GM13977 (cell line): ENCODE data around the gene TMEM132C.

Source experiments
- DNase-seq: peaks from one replicate; pipeline ENCODE4 v3.0.0; 2012; ENCODE audit warnings: low spot score
- CTCF ChIP-seq: IDR thresholded peaks from 2 replicates; pipeline ENCODE4 v1.5.1; 2012; ENCODE audit warnings: mild to moderate bottlenecking, control low read depth; ENCODE audit not compliant: insufficient read depth; ENCODE audit errors: extremely low read depth, missing control alignments
- in situ Hi-C: fragments of 300-500 bp; cut with MboI; formaldehyde crosslinking; loops from one replicate; pipeline ENCODE4 v1.12.0; 2022; ENCODE audit warnings: low sequenced_read_pairs, low pct_unique_long_range_greater_than_20kb, mixed read lengths, inconsistent platforms; ENCODE audit not compliant: unreplicated experiment

Gene TMEM132C

DNA sequence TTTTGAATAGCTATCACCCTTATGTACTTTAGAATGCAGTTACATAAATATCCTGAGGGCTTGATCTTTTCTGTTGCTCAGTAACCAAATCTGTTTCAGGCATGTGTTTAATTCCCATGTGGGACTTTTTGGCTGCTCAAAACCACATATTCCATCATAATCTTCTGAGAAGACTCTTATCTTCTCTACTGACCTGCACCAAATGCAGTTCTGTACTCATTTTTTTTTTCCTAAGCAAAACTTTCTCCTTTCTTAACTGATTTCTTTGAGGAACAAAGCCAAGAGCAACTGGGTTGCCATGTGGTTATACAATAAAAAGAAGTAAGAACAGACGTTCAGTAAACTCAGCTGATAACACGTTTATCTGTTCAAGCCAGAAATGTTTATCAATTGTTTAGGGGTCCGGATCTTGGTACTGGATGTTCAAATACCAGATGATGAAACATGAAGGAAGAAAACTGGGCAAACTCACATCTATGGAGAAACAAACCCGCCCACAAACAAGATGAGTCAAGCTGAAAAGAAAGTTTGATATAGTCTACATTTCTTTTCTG lies 50.1 kb downstream of the TMEM132C start:
- no peak for TF ChIP-seq CTCF
- DNase-seq: no peak
- in situ Hi-C loops: no loop called here

- in situ Hi-C loops: no loop called here
- TF ChIP-seq CTCF: no peak
- no peak for DNase-seq
Measured at GRCh38 chr12:128318341-128318740, 51.4 kb downstream of the TMEM132C start.

DNA sequence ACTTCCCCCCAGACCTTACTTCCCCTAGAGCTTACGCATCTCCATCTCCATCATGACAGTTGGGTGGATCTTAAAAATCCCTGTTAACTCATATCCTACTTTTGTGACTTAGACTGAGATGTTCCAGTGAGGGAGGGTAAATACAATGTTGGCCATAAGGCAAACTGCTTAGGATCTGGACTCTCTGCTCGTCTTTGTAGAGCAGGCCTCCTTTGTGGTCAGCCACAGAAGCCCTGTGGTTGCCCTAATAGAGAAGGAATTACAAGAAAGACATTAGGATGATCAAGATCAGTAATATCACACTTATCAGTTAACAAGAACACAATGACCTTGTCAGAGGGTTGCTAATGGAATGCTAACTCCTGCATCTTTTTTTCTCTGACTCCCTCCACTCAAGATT lies 52.0 kb downstream of the TMEM132C start:
- in situ Hi-C loops: no loop called here
- no peak for DNase-seq
- TF ChIP-seq CTCF: no peak

DNA sequence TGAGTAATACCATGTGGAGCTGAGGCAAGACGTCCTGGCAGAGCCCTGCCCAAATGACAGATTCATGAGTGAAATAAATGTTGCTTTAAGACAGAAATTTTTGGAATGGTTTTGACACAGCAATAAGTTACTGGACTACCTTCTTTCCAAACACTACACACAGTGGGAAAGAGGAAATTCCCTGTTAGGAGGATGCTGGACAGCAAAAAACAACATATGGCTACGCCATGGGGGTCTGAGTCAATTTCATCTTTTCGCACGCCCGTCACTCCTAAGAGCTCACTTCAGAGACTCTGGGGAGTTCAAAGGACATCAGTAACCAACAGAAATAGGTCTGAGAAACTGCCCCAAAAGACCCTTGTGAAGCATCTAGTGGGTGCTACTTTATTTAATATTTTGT lies 55.4 kb downstream of the TMEM132C start:
- no peak for TF ChIP-seq CTCF
- in situ Hi-C loops: no loop called here
- DNase-seq: no peak

DNA sequence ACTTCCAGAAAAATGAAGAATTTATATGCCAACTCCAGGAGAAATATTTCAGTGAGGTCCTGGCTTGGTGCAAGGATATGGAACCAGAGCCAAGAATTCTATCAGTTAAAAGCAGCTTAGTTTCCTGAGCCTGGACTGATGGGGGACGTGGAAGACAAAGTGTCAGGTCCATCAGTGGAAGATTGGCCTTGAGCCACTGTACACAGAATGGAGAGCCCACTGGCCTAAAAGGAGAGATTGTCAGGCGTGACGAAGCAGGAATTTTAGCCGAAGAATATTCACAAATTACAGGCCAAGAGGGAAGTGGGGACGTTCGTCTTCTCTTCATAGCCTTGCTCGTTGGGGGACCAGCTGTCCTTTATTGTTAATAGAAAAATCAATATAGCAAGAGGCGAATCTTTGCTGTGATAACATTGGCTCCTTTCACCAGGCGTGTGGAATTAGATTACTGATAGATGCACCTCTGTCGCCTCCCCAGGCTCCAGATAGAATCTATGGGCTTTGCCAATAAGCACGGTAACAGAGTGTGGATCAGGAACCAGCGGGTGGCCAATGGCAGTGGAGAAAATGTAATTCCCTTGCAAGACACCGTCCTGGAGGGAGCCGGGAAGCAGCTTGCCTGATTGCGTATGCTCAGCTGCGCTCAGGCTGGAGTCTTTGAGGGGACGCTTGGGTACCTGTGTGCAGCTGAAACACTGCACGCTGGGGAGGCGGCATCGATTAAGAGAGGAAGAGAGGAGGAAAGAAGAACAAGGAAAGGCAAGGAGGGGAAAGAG lies 56.4 kb downstream of the TMEM132C start:
- no peak for DNase-seq
- no peak for TF ChIP-seq CTCF
- in situ Hi-C loops: no loop called here

DNA sequence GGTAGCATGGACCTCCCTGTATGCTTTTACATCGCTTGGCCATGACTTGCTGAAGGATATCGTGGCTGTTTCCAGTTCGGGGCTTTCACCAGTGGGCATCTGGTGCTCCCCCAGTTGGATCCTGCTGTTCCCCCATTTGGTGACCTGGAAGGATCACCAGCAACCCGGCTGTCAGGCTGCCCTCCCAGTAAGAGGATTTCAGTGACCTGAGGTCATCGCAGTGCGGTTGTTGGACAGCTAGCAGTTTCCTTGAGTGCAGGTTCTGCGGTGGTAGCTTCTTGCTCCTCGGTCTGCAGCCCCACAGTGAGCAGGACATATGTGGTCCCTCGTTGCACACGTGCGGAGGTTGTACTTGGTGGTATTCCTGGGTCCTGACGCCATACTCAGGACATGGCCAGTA lies 58.7 kb downstream of the TMEM132C start:
- in situ Hi-C loops: no loop called here
- DNase-seq: no peak
- no peak for TF ChIP-seq CTCF
